B cell (primary cell): ENCODE data around the gene DSP.

ENCODE experiments used
- EZH2 ChIP-seq: IDR thresholded peaks from 2 replicates; pipeline ENCODE4 v1.6.1; 2012; ENCODE audit warnings: borderline replicate concordance, low read depth, mild to moderate bottlenecking, moderate library complexity, low read length; ENCODE audit not compliant: insufficient read depth, poor library complexity, severe bottlenecking
- TF ChIP-seq, protein P1 (sequence below): fragments of 200-600 bp; IDR thresholded peaks from one replicate; pipeline ENCODE4 v1.8.0; 2022; ENCODE audit warnings: antibody characterized with exemption, mild to moderate bottlenecking

DNA sequence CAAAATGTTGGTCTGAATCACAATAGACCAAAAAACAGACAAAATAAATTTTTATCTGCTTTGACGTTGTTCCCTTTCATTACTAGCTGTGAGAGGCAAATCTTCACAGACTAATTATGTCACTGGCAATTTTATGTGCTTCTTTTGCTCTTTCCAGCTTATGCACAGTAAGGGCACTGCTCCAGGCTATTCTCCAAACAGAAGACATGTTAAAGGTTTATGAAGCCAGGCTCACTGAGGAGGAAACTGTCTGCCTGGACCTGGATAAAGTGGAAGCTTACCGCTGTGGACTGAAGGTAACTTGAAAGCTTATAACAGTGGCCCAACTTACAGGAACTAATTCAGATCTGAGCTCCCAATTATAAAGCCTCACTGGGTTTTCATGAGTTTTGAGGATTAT, 33.0 kb downstream of the DSP start:
- TF ChIP-seq, protein P1, sequence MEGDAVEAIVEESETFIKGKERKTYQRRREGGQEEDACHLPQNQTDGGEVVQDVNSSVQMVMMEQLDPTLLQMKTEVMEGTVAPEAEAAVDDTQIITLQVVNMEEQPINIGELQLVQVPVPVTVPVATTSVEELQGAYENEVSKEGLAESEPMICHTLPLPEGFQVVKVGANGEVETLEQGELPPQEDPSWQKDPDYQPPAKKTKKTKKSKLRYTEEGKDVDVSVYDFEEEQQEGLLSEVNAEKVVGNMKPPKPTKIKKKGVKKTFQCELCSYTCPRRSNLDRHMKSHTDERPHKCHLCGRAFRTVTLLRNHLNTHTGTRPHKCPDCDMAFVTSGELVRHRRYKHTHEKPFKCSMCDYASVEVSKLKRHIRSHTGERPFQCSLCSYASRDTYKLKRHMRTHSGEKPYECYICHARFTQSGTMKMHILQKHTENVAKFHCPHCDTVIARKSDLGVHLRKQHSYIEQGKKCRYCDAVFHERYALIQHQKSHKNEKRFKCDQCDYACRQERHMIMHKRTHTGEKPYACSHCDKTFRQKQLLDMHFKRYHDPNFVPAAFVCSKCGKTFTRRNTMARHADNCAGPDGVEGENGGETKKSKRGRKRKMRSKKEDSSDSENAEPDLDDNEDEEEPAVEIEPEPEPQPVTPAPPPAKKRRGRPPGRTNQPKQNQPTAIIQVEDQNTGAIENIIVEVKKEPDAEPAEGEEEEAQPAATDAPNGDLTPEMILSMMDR, result no peak
- no peak for TF ChIP-seq EZH2
